Measurements from ENCODE around the gene TOR1AIP2.
"Not testable (repeated sequence)": the region's sequence is repeated elsewhere in the genome, so short reads cannot be mapped to it uniquely, and the experiment has no call there.

TOR1AIP2 gene

GRCh38 chr1:179808503-179808902 is 69.1 kb downstream of the TOR1AIP2 start:
- peaks cover 9% of the 10 kb centered on the region for H3K4me1 Mint-ChIP-seq
- peaks cover 6% of the 10 kb centered on the region for H3K27me3 Mint-ChIP-seq
- H3K9me3 Mint-ChIP-seq: no peaks in the 10 kb centered on the region
- ATAC-seq (no peak), DNase-seq (no peak)
- no peak overlapping the region for H3K27ac Mint-ChIP-seq
- H3K4me3 Mint-ChIP-seq: no peak overlapping the region

GRCh38 chr1:179807691-179808485 is 69.7 kb downstream of the TOR1AIP2 start:
- H3K27me3 Mint-ChIP-seq: peaks cover 6% of the 10 kb centered on the region
- no peak overlapping the region for H3K4me3 Mint-ChIP-seq
- peaks cover 9% of the 10 kb centered on the region for H3K4me1 Mint-ChIP-seq
- DNase-seq (no peak), ATAC-seq (no peak)
- H3K9me3 Mint-ChIP-seq: no peaks in the 10 kb centered on the region
- H3K27ac Mint-ChIP-seq: no peak overlapping the region

- peaks cover 9% of the 10 kb centered on the region for H3K4me1 Mint-ChIP-seq
- H3K9me3 Mint-ChIP-seq: no peaks in the 10 kb centered on the region
- no peak overlapping the region for H3K27ac Mint-ChIP-seq
- peaks cover 6% of the 10 kb centered on the region for H3K27me3 Mint-ChIP-seq
- ATAC-seq (no peak), DNase-seq (no peak)
- H3K4me3 Mint-ChIP-seq: no peak overlapping the region
These were observed 70.3 kb downstream of the TOR1AIP2 start for GRCh38 chr1:179807291-179807690.

- H3K9me3 Mint-ChIP-seq: no peaks in the 10 kb centered on the region
These were observed 71.3 kb downstream of the TOR1AIP2 start for GRCh38 chr1:179806333-179806732.

GRCh38 chr1:179805291-179806195 is 72.1 kb downstream of the TOR1AIP2 start:
- Mint-ChIP-seq H3K4me3 (no peak overlapping the region), H3K4me1 (peaks cover 9% of the 10 kb centered on the region), H3K27ac (no peak overlapping the region), H3K9me3 (no peaks in the 10 kb centered on the region), H3K27me3 (peaks cover 5% of the 10 kb centered on the region)
- ATAC-seq (no peak), DNase-seq (no peak)

More at GRCh38 chr1:179806333-179806732, 71.3 kb downstream of the TOR1AIP2 start:
- Mint-ChIP-seq H3K4me1 (peaks cover 9% of the 10 kb centered on the region), H3K27ac (no peak overlapping the region), H3K4me3 (no peak overlapping the region), H3K27me3 (peaks cover 6% of the 10 kb centered on the region)
- DNase-seq (no peak), ATAC-seq (no peak)

GRCh38 chr1:179804417-179804816 is 73.2 kb downstream of the TOR1AIP2 start:
- H3K4me1 Mint-ChIP-seq: not testable (repeated sequence)

GRCh38 chr1:179803918-179804317 is 73.7 kb downstream of the TOR1AIP2 start:
- H3K27ac Mint-ChIP-seq: no peak overlapping the region
- no peak overlapping the region for H3K4me3 Mint-ChIP-seq
- H3K27me3 Mint-ChIP-seq: peaks cover 3% of the 10 kb centered on the region
- DNase-seq: no peak
- H3K4me1 Mint-ChIP-seq: no peaks in the 10 kb centered on the region
- no peak for ATAC-seq
- H3K9me3 Mint-ChIP-seq: no peaks in the 10 kb centered on the region

More at GRCh38 chr1:179804417-179804816, 73.2 kb downstream of the TOR1AIP2 start:
- H3K9me3 Mint-ChIP-seq, DNase-seq, H3K27me3 Mint-ChIP-seq, H3K4me3 Mint-ChIP-seq, H3K27ac Mint-ChIP-seq, ATAC-seq: not testable (repeated sequence)

GRCh38 chr1:179803104-179803503 is 74.5 kb downstream of the TOR1AIP2 start:
- Mint-ChIP-seq H3K9me3 (no peaks in the 10 kb centered on the region), H3K27ac (no peak overlapping the region), H3K27me3 (peaks cover 8% of the 10 kb centered on the region), H3K4me3 (no peak overlapping the region), H3K4me1 (no peaks in the 10 kb centered on the region)
- DNase-seq (no peak), ATAC-seq (no peak)

- DNase-seq: no peak
- Mint-ChIP-seq H3K4me1 (no peaks in the 10 kb centered on the region), H3K27ac (no peak overlapping the region), H3K27me3 (peaks cover 8% of the 10 kb centered on the region), H3K9me3 (no peaks in the 10 kb centered on the region), H3K4me3 (no peak overlapping the region)
- ATAC-seq: no peak
These were observed 77.1 kb downstream of the TOR1AIP2 start for GRCh38 chr1:179800481-179800880.

GRCh38 chr1:179798864-179799516 is 78.6 kb downstream of the TOR1AIP2 start:
- Mint-ChIP-seq H3K4me1 (no peaks in the 10 kb centered on the region), H3K4me3 (no peak overlapping the region), H3K9me3 (no peaks in the 10 kb centered on the region), H3K27me3 (peaks cover 8% of the 10 kb centered on the region), H3K27ac (peak overlapping the region in 1 of 2 donors; percentile 59)
- DNase-seq (no peak), ATAC-seq (no peak)

GRCh38 chr1:179798213-179798863 is 79.3 kb downstream of the TOR1AIP2 start:
- no peaks in the 10 kb centered on the region for H3K4me1 Mint-ChIP-seq
- DNase-seq (no peak), ATAC-seq (no peak)
- no peaks in the 10 kb centered on the region for H3K9me3 Mint-ChIP-seq
- H3K27me3 Mint-ChIP-seq: peaks cover 8% of the 10 kb centered on the region
- H3K27ac Mint-ChIP-seq: no peak overlapping the region
- H3K4me3 Mint-ChIP-seq: no peak overlapping the region

GRCh38 chr1:179794669-179795068 is 82.9 kb downstream of the TOR1AIP2 start:
- Mint-ChIP-seq H3K27me3 (peaks cover 8% of the 10 kb centered on the region), H3K9me3 (no peaks in the 10 kb centered on the region), H3K4me3 (no peak overlapping the region), H3K27ac (peak overlapping the region in 1 of 2 donors; percentile 35), H3K4me1 (no peaks in the 10 kb centered on the region)
- DNase-seq: no peak
- no peak for ATAC-seq

- H3K4me3 Mint-ChIP-seq: no peak overlapping the region
- peaks cover 7% of the 10 kb centered on the region for H3K27me3 Mint-ChIP-seq
- DNase-seq (no peak), ATAC-seq (no peak)
- H3K4me1 Mint-ChIP-seq: no peaks in the 10 kb centered on the region
- H3K9me3 Mint-ChIP-seq: no peaks in the 10 kb centered on the region
- no peak overlapping the region for H3K27ac Mint-ChIP-seq
These were observed 83.5 kb downstream of the TOR1AIP2 start for GRCh38 chr1:179794146-179794545.

- ATAC-seq (no peak), DNase-seq (no peak)
- H3K9me3 Mint-ChIP-seq: no peaks in the 10 kb centered on the region
- no peak overlapping the region for H3K27ac Mint-ChIP-seq
- no peak overlapping the region for H3K4me3 Mint-ChIP-seq
- no peaks in the 10 kb centered on the region for H3K4me1 Mint-ChIP-seq
- H3K27me3 Mint-ChIP-seq: no peaks in the 10 kb centered on the region
These were observed 84.3 kb downstream of the TOR1AIP2 start for GRCh38 chr1:179793281-179793680.

All from stimulated activated naive CD8-positive, alpha-beta T cell treated with anti-CD3 and anti-CD28 coated beads, Interleukin-15, amount 100 ng/mL, for 72 hours (primary cell).